ENCODE results near the gene CHCHD3.

The CHCHD3 gene

GRCh38 chr7:133023370-133024071, 58.4 kb downstream of the CHCHD3 start:
- Histone ChIP-seq H4K20me1 (ENCODE audit: insufficient read depth) (no peaks in the 10 kb centered on the region), H2AFZ (ENCODE audit: low read depth) (no peak overlapping the region), H3K79me2 (ENCODE audit: insufficient read depth, low read depth) (no peaks in the 10 kb centered on the region), H3K9ac (no peak overlapping the region), H3K4me3 (IDR thresholded peaks at IDR 0.05; ENCODE audit: insufficient read depth, low read depth, low read length) (no peak overlapping the region), H3K27me3 (ENCODE audit: insufficient read depth, low read depth) (no peaks in the 10 kb centered on the region), H3K4me1 (ENCODE audit: low read depth, poor library complexity, severe bottlenecking) (no peaks in the 10 kb centered on the region), H3K36me3 (ENCODE audit: insufficient read depth) (no peaks in the 10 kb centered on the region), H3K4me2 (no peak overlapping the region), H3K27ac (no peak overlapping the region)
- TF ChIP-seq, protein P1, sequence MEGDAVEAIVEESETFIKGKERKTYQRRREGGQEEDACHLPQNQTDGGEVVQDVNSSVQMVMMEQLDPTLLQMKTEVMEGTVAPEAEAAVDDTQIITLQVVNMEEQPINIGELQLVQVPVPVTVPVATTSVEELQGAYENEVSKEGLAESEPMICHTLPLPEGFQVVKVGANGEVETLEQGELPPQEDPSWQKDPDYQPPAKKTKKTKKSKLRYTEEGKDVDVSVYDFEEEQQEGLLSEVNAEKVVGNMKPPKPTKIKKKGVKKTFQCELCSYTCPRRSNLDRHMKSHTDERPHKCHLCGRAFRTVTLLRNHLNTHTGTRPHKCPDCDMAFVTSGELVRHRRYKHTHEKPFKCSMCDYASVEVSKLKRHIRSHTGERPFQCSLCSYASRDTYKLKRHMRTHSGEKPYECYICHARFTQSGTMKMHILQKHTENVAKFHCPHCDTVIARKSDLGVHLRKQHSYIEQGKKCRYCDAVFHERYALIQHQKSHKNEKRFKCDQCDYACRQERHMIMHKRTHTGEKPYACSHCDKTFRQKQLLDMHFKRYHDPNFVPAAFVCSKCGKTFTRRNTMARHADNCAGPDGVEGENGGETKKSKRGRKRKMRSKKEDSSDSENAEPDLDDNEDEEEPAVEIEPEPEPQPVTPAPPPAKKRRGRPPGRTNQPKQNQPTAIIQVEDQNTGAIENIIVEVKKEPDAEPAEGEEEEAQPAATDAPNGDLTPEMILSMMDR (conservative IDR thresholded peaks at IDR 0.05; ENCODE audit: low read depth, low read length) = no peak

GRCh38 chr7:133022661-133023060, 59.2 kb downstream of the CHCHD3 start:
- no peaks in the 10 kb centered on the region for H3K79me2 ChIP-seq (ENCODE audit: insufficient read depth, low read depth)
- H3K4me1 ChIP-seq (ENCODE audit: low read depth, poor library complexity, severe bottlenecking) = peaks cover 8% of the 10 kb centered on the region
- H3K4me3 ChIP-seq (IDR thresholded peaks at IDR 0.05; ENCODE audit: insufficient read depth, low read depth, low read length) = no peak overlapping the region
- no peaks in the 10 kb centered on the region for H3K27me3 ChIP-seq (ENCODE audit: insufficient read depth, low read depth)
- TF ChIP-seq, protein P1 (conservative IDR thresholded peaks at IDR 0.05; ENCODE audit: low read depth, low read length) = no peak
- H3K36me3 ChIP-seq (ENCODE audit: insufficient read depth) = no peaks in the 10 kb centered on the region
- H4K20me1 ChIP-seq (ENCODE audit: insufficient read depth) = no peaks in the 10 kb centered on the region
- H3K4me2 ChIP-seq = no peak overlapping the region
- no peak overlapping the region for H2AFZ ChIP-seq (ENCODE audit: low read depth)
- no peak overlapping the region for H3K9ac ChIP-seq
- no peak overlapping the region for H3K27ac ChIP-seq

DNA sequence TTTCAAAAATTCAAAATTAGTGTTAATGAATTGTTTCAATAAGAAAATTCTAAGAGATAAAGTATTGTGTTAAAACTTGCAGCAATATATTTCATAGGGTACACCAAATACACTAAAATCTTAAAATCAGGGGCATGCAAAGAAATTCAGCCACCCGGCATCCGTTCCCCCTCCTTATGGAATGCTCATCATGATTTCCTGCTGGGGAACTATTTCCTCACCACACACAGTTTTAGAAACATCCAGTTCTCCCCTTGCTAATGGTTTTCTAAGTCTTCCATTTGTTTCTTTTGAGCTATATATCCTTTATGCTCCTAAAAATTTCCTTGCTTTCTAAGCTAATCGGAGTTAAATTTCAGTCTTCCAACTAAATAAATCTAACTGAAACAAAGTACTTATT, 60.7 kb downstream of the CHCHD3 start:
- Histone ChIP-seq H3K27ac (no peak overlapping the region), H3K27me3 (ENCODE audit: insufficient read depth, low read depth) (no peaks in the 10 kb centered on the region), H3K36me3 (ENCODE audit: insufficient read depth) (no peaks in the 10 kb centered on the region), H3K4me3 (IDR thresholded peaks at IDR 0.05; ENCODE audit: insufficient read depth, low read depth, low read length) (no peak overlapping the region), H3K9ac (no peak overlapping the region), H4K20me1 (ENCODE audit: insufficient read depth) (no peaks in the 10 kb centered on the region), H2AFZ (ENCODE audit: low read depth) (no peak overlapping the region), H3K79me2 (ENCODE audit: insufficient read depth, low read depth) (no peaks in the 10 kb centered on the region), H3K4me1 (ENCODE audit: low read depth, poor library complexity, severe bottlenecking) (peaks cover 10% of the 10 kb centered on the region), H3K4me2 (no peak overlapping the region)
- TF ChIP-seq, protein P1 (conservative IDR thresholded peaks at IDR 0.05; ENCODE audit: low read depth, low read length) = no peak

DNA sequence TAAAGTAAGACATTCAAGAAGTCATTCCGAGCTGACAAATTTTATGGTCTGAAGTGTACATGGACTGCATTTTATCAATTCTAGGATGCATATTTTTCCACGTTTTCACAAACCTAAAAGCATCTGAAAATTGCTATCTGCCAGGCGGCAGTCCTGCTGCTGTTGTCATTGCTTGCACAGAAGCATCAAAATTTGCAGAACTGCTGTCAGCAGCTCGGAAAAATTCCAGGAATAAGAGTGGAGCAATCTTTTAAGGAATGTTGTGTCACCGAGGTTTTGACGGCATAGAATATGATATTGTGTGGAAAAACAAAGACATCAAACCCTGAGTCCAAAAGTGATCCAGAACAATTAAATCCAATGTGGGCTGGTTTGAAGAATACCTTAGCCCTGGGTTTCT, 61.4 kb downstream of the CHCHD3 start:
- no peak overlapping the region for H3K4me3 ChIP-seq (IDR thresholded peaks at IDR 0.05; ENCODE audit: insufficient read depth, low read depth, low read length)

More for the DNA sequence above, 61.4 kb downstream of the CHCHD3 start:
- Histone ChIP-seq H3K4me2 (no peak overlapping the region), H3K36me3 (ENCODE audit: insufficient read depth) (no peaks in the 10 kb centered on the region), H3K9ac (no peak overlapping the region), H4K20me1 (ENCODE audit: insufficient read depth) (no peaks in the 10 kb centered on the region), H2AFZ (ENCODE audit: low read depth) (no peak overlapping the region), H3K27me3 (ENCODE audit: insufficient read depth, low read depth) (no peaks in the 10 kb centered on the region), H3K27ac (no peak overlapping the region), H3K79me2 (ENCODE audit: insufficient read depth, low read depth) (no peaks in the 10 kb centered on the region), H3K4me1 (ENCODE audit: low read depth, poor library complexity, severe bottlenecking) (peaks cover 10% of the 10 kb centered on the region)
- TF ChIP-seq, protein P1 (conservative IDR thresholded peaks at IDR 0.05; ENCODE audit: low read depth, low read length) = no peak
